ENCODE results near the gene CFAP52.
"Not testable (repeated sequence)": the region's sequence is repeated elsewhere in the genome, so short reads cannot be mapped to it uniquely, and the experiment has no call there.

The CFAP52 gene

DNA sequence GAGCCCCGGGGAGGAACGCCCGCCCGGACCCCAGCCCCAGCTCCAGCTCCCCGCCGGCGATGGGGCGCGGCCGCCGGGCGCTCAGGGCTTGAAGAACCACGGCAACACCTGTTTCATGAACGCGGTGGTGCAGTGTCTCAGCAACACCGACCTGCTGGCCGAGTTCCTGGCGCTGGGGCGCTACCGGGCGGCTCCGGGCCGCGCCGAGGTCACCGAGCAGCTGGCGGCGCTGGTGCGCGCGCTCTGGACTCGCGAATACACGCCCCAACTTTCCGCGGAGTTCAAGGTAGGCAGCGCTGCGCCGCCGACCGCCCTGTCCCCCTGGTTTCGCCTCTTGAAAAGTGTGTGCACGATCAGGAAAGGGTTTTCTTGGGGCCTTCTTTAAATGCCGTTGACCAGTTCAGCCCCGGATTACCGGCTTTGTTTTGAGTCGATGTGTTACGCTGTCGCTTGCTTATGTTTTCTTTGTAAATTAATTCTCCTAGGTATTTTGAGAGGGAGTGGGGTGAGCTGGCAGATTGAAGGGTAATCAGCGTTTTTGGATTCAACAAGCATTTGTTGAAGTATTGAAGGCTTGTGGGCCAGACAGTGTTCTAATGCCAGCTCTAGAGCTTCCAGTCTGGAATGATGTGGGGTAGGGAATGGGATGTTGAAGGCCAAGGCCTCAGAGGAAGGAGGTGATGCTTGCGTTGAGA is 69.6 kb downstream of the CFAP52 start:
- peak; percentile 48 for ATAC-seq
- peak; percentile 34 for DNase-seq

- DNase-seq, result no peak
- no peak for ATAC-seq
Measured at GRCh38 chr17:9646546-9646885, 70.1 kb downstream of the CFAP52 start.

- DNase-seq, result no peak
- no peak for ATAC-seq
Measured at GRCh38 chr17:9647014-9647413, 70.6 kb downstream of the CFAP52 start.

DNA sequence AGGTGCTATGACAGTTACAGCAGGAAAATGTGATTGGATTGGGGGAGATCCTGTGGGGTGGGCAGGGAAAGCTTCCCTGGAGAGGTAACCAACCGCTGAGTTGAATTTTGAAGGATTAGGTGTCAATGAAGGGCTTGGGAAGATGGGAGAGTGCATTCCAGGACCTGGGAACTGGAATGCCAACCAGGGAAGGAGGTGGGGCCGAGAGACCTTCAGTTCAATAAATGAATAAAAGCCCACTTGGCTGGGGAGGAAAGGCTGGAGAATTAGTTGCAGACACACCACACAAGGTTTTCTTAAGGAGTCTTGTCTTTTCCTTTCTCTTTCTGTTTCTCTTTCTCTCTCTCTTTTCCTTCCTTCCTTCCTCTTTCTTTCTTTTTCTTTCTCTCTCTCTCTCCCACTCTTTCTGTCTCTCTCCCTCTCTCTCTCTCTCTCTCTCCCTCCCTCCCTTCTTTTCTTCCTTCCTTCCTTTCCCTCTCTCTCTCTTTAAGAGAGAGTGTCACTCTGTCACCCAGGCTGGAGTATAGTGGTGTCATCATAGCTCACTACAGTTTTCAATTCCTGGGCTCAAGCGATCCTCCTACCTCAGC is 72.2 kb downstream of the CFAP52 start:
- no peak for ATAC-seq
- no peak for DNase-seq

DNA sequence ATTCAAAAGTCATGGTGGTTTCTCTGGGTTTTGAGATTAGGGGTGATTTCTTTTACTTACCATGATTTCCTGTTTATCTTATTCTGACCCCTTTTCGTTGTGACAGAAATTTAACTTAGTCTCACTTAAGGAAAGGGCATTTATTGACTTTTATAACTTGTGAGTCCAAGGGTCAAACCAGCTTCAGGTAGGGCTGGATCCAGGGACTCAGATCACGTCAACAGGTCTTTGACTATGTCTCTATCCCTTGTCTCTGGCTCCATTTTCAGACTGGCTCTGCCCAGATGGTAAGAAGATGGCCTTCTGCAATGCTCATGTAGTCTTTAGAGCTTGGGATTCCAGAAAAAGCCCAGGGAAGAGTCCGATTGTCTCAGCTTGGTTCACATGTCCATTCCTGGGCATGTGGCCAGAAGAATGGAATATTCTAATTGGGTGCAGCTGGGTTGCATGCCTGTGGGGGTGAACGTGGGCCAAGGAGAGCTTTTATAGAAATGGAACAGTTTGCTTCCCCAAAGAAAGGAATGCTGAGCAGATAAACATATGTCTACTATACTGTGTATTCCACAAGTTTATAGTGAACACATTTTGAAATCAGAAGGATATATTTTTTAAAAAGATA is 82.3 kb downstream of the CFAP52 start:
- no peak for DNase-seq
- no peak for ATAC-seq

- DNase-seq, result no peak
- ATAC-seq, result no peak
Measured at GRCh38 chr17:9661027-9661426, 84.6 kb downstream of the CFAP52 start.

GRCh38 chr17:9663511-9663910 is 87.1 kb downstream of the CFAP52 start:
- not testable (repeated sequence) for ATAC-seq, DNase-seq

GRCh38 chr17:9666461-9667050 is 90.1 kb downstream of the CFAP52 start:
- DNase-seq (no peak), ATAC-seq (no peak)

- no peak for ATAC-seq
- no peak for DNase-seq
Measured at GRCh38 chr17:9668517-9668916, 92.1 kb downstream of the CFAP52 start.

DNA sequence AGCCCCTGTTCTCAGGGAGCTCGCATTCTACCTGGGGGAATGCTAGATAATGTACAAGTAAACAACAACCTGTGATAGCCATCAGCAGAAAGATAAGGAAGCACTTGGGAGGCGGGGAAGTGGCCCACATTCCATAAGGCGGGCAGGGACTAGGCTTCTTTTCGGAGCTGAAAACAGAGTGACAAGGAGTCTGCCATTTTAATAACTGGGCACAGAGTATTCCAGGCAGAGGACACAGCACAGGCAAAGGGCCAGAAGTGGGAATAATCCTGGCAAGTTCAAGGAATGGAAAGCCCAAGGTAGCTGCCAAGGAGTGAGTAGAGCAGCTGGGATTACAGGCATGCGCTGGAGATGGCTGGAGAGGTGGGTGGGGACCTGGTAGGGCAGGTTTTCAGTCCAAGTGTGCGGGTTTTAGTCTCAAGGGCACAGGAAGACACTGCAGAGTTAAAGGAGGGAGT is 93.1 kb downstream of the CFAP52 start:
- ATAC-seq (no peak), DNase-seq (no peak)

- ATAC-seq, result no peak
Measured at GRCh38 chr17:9670596-9670995, 94.2 kb downstream of the CFAP52 start.

DNA sequence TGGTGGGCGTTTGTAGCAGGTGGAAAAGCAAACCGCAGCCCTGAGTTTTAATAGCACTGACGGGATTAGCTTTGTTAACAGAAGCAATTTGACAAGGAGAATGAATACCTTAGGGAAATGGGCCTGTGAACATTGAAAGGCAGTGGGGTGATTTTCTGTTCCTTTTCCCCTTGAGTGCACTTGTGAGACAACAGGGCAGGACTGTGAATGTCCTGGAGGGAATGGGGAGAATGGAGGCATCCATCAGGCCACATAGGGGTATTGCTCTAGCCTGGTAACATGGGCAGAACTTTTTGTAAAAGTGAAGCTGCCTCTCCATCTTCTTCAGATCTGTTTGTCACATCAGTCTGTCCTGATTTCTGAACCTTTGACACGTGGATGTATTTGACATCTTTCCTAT is 95.1 kb downstream of the CFAP52 start:
- ATAC-seq (no peak), DNase-seq (no peak)

More at GRCh38 chr17:9670596-9670995, 94.2 kb downstream of the CFAP52 start:
- no peak for DNase-seq

DNA sequence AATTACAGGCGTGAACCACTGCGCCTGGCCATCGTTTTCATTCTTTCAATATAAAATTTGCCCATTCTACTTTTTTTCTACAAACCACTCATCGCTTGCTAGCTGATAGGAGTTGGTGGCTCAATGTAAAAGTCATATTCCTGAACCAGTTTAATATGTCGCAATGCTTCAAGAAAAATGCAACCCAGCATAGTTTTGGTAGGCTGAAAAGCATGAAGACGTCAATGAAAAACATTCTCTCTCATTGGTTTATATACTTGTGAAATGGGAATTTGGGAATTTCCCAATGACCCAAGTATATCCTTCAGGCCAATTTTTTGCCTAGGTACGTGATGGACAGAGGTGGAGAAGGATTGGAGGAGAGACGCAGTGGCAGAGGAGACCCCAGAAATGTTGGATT is 95.8 kb downstream of the CFAP52 start:
- ATAC-seq (no peak), DNase-seq (no peak)

DNA sequence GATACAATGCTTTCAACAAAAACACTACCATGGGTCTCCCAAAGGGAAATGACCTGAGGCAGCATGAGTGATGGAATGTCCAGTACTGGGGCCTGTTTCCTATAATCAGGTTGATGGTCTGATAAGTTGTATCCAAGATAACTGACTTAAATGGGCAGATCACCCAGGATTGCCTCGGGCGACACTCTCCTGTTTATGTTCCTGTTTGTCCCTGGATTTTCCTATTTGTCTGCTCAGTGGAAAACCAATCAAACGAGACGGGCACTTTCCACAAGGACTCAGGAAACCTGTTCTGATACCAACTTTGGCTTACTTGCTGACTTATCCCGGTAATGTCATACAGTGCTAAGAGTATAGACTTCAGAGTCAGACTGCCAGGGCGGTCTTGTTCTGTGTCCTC is 96.2 kb downstream of the CFAP52 start:
- DNase-seq (no peak), ATAC-seq (no peak)

DNA sequence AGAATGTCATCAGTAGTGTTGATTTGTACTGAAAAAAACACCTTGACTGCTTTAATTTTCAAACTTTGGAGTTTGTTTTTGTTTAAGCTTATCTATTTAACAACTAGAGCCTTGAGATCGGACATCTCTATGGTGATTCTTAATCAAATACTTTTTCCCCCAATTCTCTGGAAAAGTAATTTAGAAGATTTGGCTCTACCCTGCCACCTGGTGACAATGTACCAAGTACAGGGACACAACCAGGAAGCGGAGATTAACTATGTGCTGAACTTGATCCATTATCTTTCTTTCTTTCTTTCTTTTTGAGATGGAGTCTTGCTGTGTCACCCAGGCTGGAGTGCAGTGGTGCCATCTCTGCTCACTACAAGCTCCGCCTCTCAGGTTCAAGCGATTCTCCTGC is 99.6 kb downstream of the CFAP52 start:
- no peak for DNase-seq

GRCh38 chr17:9676820-9677310 is 100.4 kb downstream of the CFAP52 start:
- ATAC-seq (peak; percentile 81), DNase-seq (no peak)

More for the DNA sequence above, 99.6 kb downstream of the CFAP52 start:
- ATAC-seq, result no peak

- ATAC-seq, result no peak
Measured at GRCh38 chr17:9677411-9677810, 101.0 kb downstream of the CFAP52 start.

DNA sequence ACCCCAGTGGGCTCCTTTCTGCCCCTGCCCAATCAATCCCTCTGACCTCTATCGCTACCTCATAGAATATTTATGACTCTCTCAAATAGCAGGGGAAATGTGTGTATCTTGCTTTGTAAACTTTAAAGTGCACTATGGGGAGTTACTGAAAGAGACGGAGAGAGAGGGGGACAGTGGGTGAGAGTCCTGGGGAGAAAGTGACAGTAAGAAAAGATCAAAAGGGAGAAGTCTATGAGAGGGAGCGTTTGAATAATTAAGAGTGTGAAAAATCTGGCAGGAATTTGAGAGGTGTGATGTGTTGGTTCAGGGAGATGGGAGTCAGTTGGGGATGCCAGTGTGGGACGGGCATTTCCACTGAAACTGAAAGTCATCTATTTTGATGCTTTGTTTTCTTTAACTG is 101.5 kb downstream of the CFAP52 start:
- no peak for ATAC-seq
- DNase-seq, result no peak

More at GRCh38 chr17:9677411-9677810, 101.0 kb downstream of the CFAP52 start:
- DNase-seq, result no peak

DNA sequence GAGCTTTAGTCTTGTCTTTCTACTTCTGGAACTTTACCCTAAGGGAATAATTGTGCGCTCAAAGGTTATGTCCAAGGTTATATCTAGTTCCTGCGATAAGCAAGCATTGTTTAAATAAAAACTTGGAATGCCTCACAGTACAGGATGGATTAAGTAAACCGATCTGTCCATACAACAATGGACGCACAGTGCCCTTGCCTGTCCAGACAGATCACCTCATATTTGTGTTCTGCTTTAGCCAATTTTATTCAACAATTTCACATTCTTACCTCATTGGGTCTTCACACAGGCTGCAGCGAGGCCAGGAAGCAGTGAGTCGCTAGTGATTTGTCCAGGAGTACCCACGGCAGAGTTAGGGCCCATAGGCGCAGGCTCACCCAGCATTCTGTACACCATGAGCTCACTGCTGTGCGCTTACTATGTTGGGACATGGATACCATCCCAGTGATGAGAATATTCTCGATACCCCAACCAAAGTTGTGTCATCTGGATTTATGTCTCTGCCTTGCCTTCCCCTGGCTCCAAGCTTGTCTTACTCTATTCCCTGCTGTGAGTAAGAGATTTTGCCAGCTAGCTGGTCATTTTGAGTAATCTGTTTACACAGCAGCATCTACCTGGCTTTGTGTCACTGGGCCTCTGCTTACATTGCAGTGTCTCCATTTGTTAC is 108.6 kb downstream of the CFAP52 start:
- DNase-seq (no peak), ATAC-seq (no peak)
